IMR-90 (cell line): ENCODE data around the gene SLC38A4. TPM values are rescaled to one million over a fixed set of nuclear protein-coding genes. Genes with fewer than 3 reads are reported as not detected.

Source experiments
- ATAC-seq: fragments of 200-7000 bp; cut with Tn5 transposase; 2 replicates; pipeline ENCODE4 v1.9.1; 2020; ENCODE audit warnings: low read depth, mild to moderate bottlenecking, moderate library complexity
- BruUV-seq: library from RNA; stranded (reverse); fragments of 400-500 nt; replicated peaks from 2 replicates; lab custom pipeline; 2021; lab: Mats Ljungman, UMichigan
- CTCF ChIA-PET: fragments of 300-600 bp; formaldehyde crosslinking; extraction: SDS; loops from one replicate; lab custom pipeline; 2021; ENCODE audit warnings: antibody characterized with exemption; lab: Yijun Ruan, JAX
- POLR2A ChIA-PET: fragments of 300-600 bp; sonication (Branson Sonifier 250); formaldehyde crosslinking; loops from one replicate; lab custom pipeline; 2022; ENCODE audit warnings: antibody characterized with exemption; ENCODE audit not compliant: unreplicated experiment; lab: Charles Lee
- DNase-seq: peaks from one replicate; pipeline ENCODE4 v3.0.0; 2013
- H2AFZ ChIP-seq: replicated peaks from 2 replicates; pipeline ENCODE3; 2013; ENCODE audit warnings: low read length, mild to moderate bottlenecking; ENCODE audit not compliant: poor library complexity
- H2AK5ac ChIP-seq: 2 replicates; pipeline ENCODE4 v1.6.1; 2013; ENCODE audit warnings: low read depth, low read length, inconsistent platforms
- H2AK9ac ChIP-seq: replicated peaks from 2 replicates; pipeline ENCODE3; 2013; ENCODE audit warnings: mild to moderate bottlenecking, low read depth, low read length, moderate library complexity; ENCODE audit not compliant: poor library complexity
- H2BK120ac ChIP-seq: 2 replicates; pipeline ENCODE4 v1.6.1; 2013; ENCODE audit warnings: low read depth, low read length, inconsistent platforms
- H2BK15ac ChIP-seq: 3 replicates; pipeline ENCODE4 v1.6.1; 2013; ENCODE audit warnings: low read depth, low read length, inconsistent platforms
- H2BK20ac ChIP-seq: 2 replicates; pipeline ENCODE4 v1.6.1; 2013; ENCODE audit warnings: low read depth, mild to moderate bottlenecking, inconsistent platforms, low read length, moderate library complexity
- H2BK5ac ChIP-seq: 2 replicates; pipeline ENCODE4 v1.6.1; 2013; ENCODE audit warnings: mild to moderate bottlenecking, low read depth, low read length, inconsistent platforms; ENCODE audit not compliant: poor library complexity, severe bottlenecking
- H3K14ac ChIP-seq: replicated peaks from 2 replicates; pipeline ENCODE4 v1.6.1; 2013; ENCODE audit warnings: low read depth, low read length, inconsistent platforms
- H3K18ac ChIP-seq: 2 replicates; pipeline ENCODE4 v1.6.1; 2013; ENCODE audit warnings: low read depth, low read length, control low read depth
- H3K23ac ChIP-seq: 2 replicates; pipeline ENCODE4 v1.6.1; 2013; ENCODE audit warnings: low read depth, low read length, inconsistent platforms
- H3K27ac ChIP-seq: 2 replicates; pipeline ENCODE4 v1.5.1; 2013; ENCODE audit warnings: mild to moderate bottlenecking, control low read depth, low read length; ENCODE audit not compliant: insufficient read depth
- H3K27me3 ChIP-seq: 2 replicates; pipeline ENCODE4 v1.6.1; 2013; ENCODE audit warnings: low read length; ENCODE audit not compliant: control insufficient read depth, insufficient read depth
- H3K36me3 ChIP-seq: 2 replicates; pipeline ENCODE4 v1.6.1; 2013; ENCODE audit warnings: low read length, mixed read lengths; ENCODE audit not compliant: control insufficient read depth, insufficient read depth
- H3K4ac ChIP-seq: 2 replicates; pipeline ENCODE4 v1.6.1; 2013; ENCODE audit warnings: low read depth, low read length, inconsistent platforms
- H3K4me1 ChIP-seq: 2 replicates; pipeline ENCODE4 v1.6.1; 2013; ENCODE audit warnings: low read length, mixed read lengths; ENCODE audit not compliant: control insufficient read depth, insufficient read depth
- H3K4me2 ChIP-seq: 2 replicates; pipeline ENCODE4 v1.6.1; 2013; ENCODE audit warnings: low read depth, mild to moderate bottlenecking, control low read depth, low read length, moderate library complexity
- H3K4me3 ChIP-seq: 2 replicates; pipeline ENCODE4 v1.5.1; 2013; ENCODE audit warnings: low read depth, mild to moderate bottlenecking, control low read depth, low read length, moderate library complexity; ENCODE audit not compliant: insufficient read depth
- H3K56ac ChIP-seq: 2 replicates; pipeline ENCODE4 v1.6.1; 2013; ENCODE audit warnings: low read length, inconsistent platforms; ENCODE audit not compliant: insufficient read depth; ENCODE audit errors: extremely low read depth
- H3K79me1 ChIP-seq, 2 experiments: 2 replicates each; pipeline ENCODE4 v1.6.1; 2013; ENCODE audit warnings: low read length in 2 of 2, inconsistent platforms in 1 of 2, low read depth in 1 of 2
- H3K9ac ChIP-seq: 2 replicates; pipeline ENCODE4 v1.6.1; 2013; ENCODE audit warnings: low read depth, low read length, control low read depth
- H3K9me1 ChIP-seq: 2 replicates; pipeline ENCODE4 v1.6.1; 2013; ENCODE audit warnings: low read length, inconsistent platforms; ENCODE audit not compliant: insufficient read depth
- H3K9me3 ChIP-seq: 2 replicates; pipeline ENCODE4 v1.6.1; 2013; ENCODE audit warnings: low read length; ENCODE audit not compliant: control insufficient read depth, insufficient read depth
- H4K20me1 ChIP-seq: 2 replicates; pipeline ENCODE4 v1.6.1; 2013; ENCODE audit warnings: low read length, inconsistent platforms; ENCODE audit not compliant: insufficient read depth
- H4K5ac ChIP-seq: 2 replicates; pipeline ENCODE4 v1.6.1; 2013; ENCODE audit warnings: mild to moderate bottlenecking, low read depth, low read length, control low read depth
- H4K8ac ChIP-seq, 2 experiments: 2 replicates each; pipeline ENCODE4 v1.6.1; 2013; ENCODE audit warnings: low read depth in 2 of 2, low read length in 2 of 2, control low read depth in 1 of 2, inconsistent platforms in 1 of 2
- H4K91ac ChIP-seq: 2 replicates; pipeline ENCODE4 v1.6.1; 2013; ENCODE audit warnings: low read depth, low read length, inconsistent platforms; ENCODE audit not compliant: insufficient read depth
- CEBPB ChIP-seq: IDR thresholded peaks from 2 replicates; pipeline ENCODE4 v1.6.1; 2012; ENCODE audit warnings: low read depth, low read length, improper control_type of control experiment
- CHD1 ChIP-seq: IDR thresholded peaks from 2 replicates; pipeline ENCODE4 v1.6.1; 2012; ENCODE audit warnings: low read depth, low read length, improper control_type of control experiment
- FOS ChIP-seq: fragments of 150-350 bp; IDR thresholded peaks from 2 replicates; pipeline ENCODE4 v1.6.1; 2016; ENCODE audit warnings: low read depth, low read length
- MAFK ChIP-seq: IDR thresholded peaks from 2 replicates; pipeline ENCODE4 v1.6.1; 2012; ENCODE audit warnings: low read depth, low read length, improper control_type of control experiment
- MAZ ChIP-seq: IDR thresholded peaks from 2 replicates; pipeline ENCODE4 v1.6.1; 2012; ENCODE audit warnings: low read depth, mild to moderate bottlenecking, low read length, improper control_type of control experiment, moderate library complexity, borderline replicate concordance
- MXI1 ChIP-seq: IDR thresholded peaks from 2 replicates; pipeline ENCODE4 v1.6.1; 2012; ENCODE audit warnings: low read depth, mild to moderate bottlenecking, low read length, moderate library complexity, borderline replicate concordance
- NFE2L2 ChIP-seq: fragments of 150-350 bp; IDR thresholded peaks from 2 replicates; pipeline ENCODE4 v1.6.1; 2016; ENCODE audit warnings: low read depth, mild to moderate bottlenecking, low read length
- POLR2A ChIP-seq: IDR thresholded peaks from 2 replicates; pipeline ENCODE4 v1.6.1; 2012; ENCODE audit warnings: mild to moderate bottlenecking, low read depth, low read length
- RAD21 ChIP-seq: IDR thresholded peaks from 2 replicates; pipeline ENCODE4 v1.6.1; 2012; ENCODE audit warnings: low read length, improper control_type of control experiment
- RCOR1 ChIP-seq: IDR thresholded peaks from 2 replicates; pipeline ENCODE4 v1.6.1; 2012; ENCODE audit warnings: mild to moderate bottlenecking, low read length, improper control_type of control experiment; ENCODE audit not compliant: insufficient replicate concordance
- RFX5 ChIP-seq: IDR thresholded peaks from 2 replicates; pipeline ENCODE4 v1.8.0; 2012; ENCODE audit warnings: low read depth, mild to moderate bottlenecking, low read length, moderate library complexity
- WGBS, 2 experiments: methylation state at CpG; one replicate each; pipeline versions ENCODE4 v1.1.5 to v1.1.7; 2013; ENCODE audit warnings: missing lambda C conversion rate in 2 of 2; ENCODE audit not compliant: insufficient read length in 1 of 2; ENCODE audit errors: extremely low coverage in 2 of 2; 5-methylcytosine and 5-hydroxymethylcytosine counted together
- dilution Hi-C: fragments of 300-500 bp; cut with HindIII; formaldehyde crosslinking; loops from one replicate; pipeline ENCODE4 v1.14.3; 2018; ENCODE audit warnings: low sequenced_read_pairs; ENCODE audit not compliant: unreplicated experiment
- in situ Hi-C: fragments of 300-500 bp; cut with MboI; formaldehyde crosslinking; loops from 3 replicates; pipeline ENCODE4 v1.14.3; 2019; ENCODE audit warnings: low sequenced_read_pairs, inconsistent platforms, mixed read lengths
- intact Hi-C: fragments of 100-400 bp; cut with micrococcal nuclease; formaldehyde crosslinking; loops from 2 replicates; pipeline ENCODE4 v1.10.0; 2022
- polyA plus RNA-seq, 3 experiments: library from polyadenylated mRNA; depleted of rRNA; stranded (reverse); fragments of >200 nt; gene quantifications; 2 replicates each; pipeline ENCODE4 v1.2.3, GENCODE V29; 2012; ENCODE audit warnings: low replicate concordance in 1 of 3
- total RNA-seq: library from RNA; depleted of rRNA; stranded (reverse); fragments of >200 nt; gene quantifications from 2 replicates; pipeline ENCODE4 v1.2.3, GENCODE V29; 2012
- TF ChIP-seq, protein P1 (sequence below): fragments of 150-350 bp; IDR thresholded peaks from 2 replicates; pipeline ENCODE4 v1.6.1; 2016; ENCODE audit warnings: low read depth, mild to moderate bottlenecking, low read length, moderate library complexity, borderline replicate concordance

Gene SLC38A4
- total and polyA plus RNA-seq, 2 of the 4 experiments (the other 2 are of a cell fraction), result 2.3 to 2.7 TPM

DNA sequence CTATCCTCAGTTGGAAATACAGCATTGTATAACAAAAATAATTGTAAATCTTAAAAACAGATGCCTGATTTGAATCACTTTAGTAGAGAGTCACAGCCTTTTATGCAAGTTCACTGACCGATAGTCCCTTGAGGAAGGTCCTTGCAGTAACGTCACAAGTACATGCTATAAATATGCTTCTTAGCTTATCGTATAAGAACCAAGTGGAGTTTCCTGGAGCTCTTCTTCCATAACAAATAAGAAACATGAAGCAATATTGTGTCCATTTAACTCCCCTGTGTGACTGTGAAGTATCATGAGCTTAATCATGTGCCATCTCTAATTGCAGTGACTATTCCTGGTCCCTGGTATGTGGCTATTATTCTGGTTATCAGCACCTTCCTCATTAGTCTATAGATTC is 107.9 kb downstream of the SLC38A4 start:
- Histone ChIP-seq H3K14ac (no peak overlapping the region), H2BK20ac (no peak overlapping the region), H2AFZ (no peak overlapping the region), H3K36me3 (no peaks in the 10 kb centered on the region), H4K20me1 (no peaks in the 10 kb centered on the region), H3K27ac (no peak overlapping the region), H2BK120ac (no peak overlapping the region), H4K5ac (no peak overlapping the region), H3K9ac (no peak overlapping the region), H2AK9ac (no peak overlapping the region), H3K27me3 (no peaks in the 10 kb centered on the region; the same call in 1 of the 2 replicates), H3K9me1 (no peaks in the 10 kb centered on the region), H3K56ac (no peak overlapping the region), H4K91ac (no peak overlapping the region), H3K79me1 (no peaks in the 10 kb centered on the region), H2BK15ac (no peak overlapping the region), H3K9me3 (no peaks in the 10 kb centered on the region), H2BK5ac (no peak overlapping the region), H3K18ac (no peak overlapping the region), H3K4me3 (no peak overlapping the region), H3K4ac (no peak overlapping the region), H4K8ac (no peak overlapping the region), H2AK5ac (no peak overlapping the region), H3K23ac (no peak overlapping the region), H3K4me2 (no peak overlapping the region), H3K4me1 (no peaks in the 10 kb centered on the region; the same call in 1 of the 2 replicates)
- intact Hi-C loops, result no loop called here
- dilution Hi-C loops, result no loop called here
- no peak for TF ChIP-seq FOS
- no peak for TF ChIP-seq RCOR1
- no peak for TF ChIP-seq MAZ
- TF ChIP-seq, protein P1, sequence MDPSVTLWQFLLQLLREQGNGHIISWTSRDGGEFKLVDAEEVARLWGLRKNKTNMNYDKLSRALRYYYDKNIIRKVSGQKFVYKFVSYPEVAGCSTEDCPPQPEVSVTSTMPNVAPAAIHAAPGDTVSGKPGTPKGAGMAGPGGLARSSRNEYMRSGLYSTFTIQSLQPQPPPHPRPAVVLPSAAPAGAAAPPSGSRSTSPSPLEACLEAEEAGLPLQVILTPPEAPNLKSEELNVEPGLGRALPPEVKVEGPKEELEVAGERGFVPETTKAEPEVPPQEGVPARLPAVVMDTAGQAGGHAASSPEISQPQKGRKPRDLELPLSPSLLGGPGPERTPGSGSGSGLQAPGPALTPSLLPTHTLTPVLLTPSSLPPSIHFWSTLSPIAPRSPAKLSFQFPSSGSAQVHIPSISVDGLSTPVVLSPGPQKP, result no peak
- no peak for TF ChIP-seq CEBPB
- no peak for TF ChIP-seq NFE2L2
- TF ChIP-seq RFX5, result no peak
- TF ChIP-seq CHD1, result no peak
- no peak for TF ChIP-seq RAD21
- TF ChIP-seq MXI1, result no peak
- no peak for TF ChIP-seq POLR2A
- TF ChIP-seq MAFK, result no peak
- 100% methylated on average over 1 of the region's 3 CpGs; no CpG with 5 or more reads in 1 of the 2 experiments for WGBS, 2 experiments
- CTCF ChIA-PET, result no interaction called here
- in situ Hi-C loops, result no loop called here
- ATAC-seq (no peak), DNase-seq (no peak)
- POLR2A ChIA-PET, result no interaction called here
- no TSS peak for BruUV-seq
